GM06990 (cell line): ENCODE measurements around the gene RNF208.

Experiments used
- DNase-seq: peaks from one replicate; pipeline ENCODE4 v3.0.0-alpha.2; 2011; ENCODE audit not compliant: insufficient read length; ENCODE audit errors: extremely low read depth
- H3K27me3 ChIP-seq: replicated peaks from 2 replicates; pipeline ENCODE4 v1.6.0; 2011; ENCODE audit warnings: low read length; ENCODE audit not compliant: control insufficient read depth, insufficient read depth
- H3K36me3 ChIP-seq: 2 replicates; pipeline ENCODE4 v1.5.1; 2011; ENCODE audit warnings: low read length; ENCODE audit not compliant: control insufficient read depth, insufficient read depth
- H3K4me3 ChIP-seq: replicated peaks from 2 replicates; pipeline ENCODE4 v1.5.1; 2011; ENCODE audit warnings: low read depth, mild to moderate bottlenecking, control low read depth, low read length
- CTCF ChIP-seq: IDR thresholded peaks from 2 replicates; pipeline ENCODE4 v1.5.1; 2011; ENCODE audit warnings: low read length, control low read depth, mild to moderate bottlenecking, inconsistent platforms; ENCODE audit not compliant: insufficient read depth, poor library complexity, severe bottlenecking

Gene RNF208

GRCh38 chr9:137182836-137183235 is 39.2 kb downstream of the RNF208 start:
- TF ChIP-seq CTCF: no peak
- no peak for DNase-seq
- no peak overlapping the region for H3K4me3 ChIP-seq
- peaks cover 43% of the 10 kb centered on the region for H3K36me3 ChIP-seq
- no peaks in the 10 kb centered on the region for H3K27me3 ChIP-seq

- no peaks in the 10 kb centered on the region for H3K27me3 ChIP-seq
- H3K36me3 ChIP-seq: peaks cover 40% of the 10 kb centered on the region
- no peak for DNase-seq
- TF ChIP-seq CTCF: no peak
- no peak overlapping the region for H3K4me3 ChIP-seq
Observed at GRCh38 chr9:137181680-137182079, 40.4 kb downstream of the RNF208 start.

GRCh38 chr9:137180491-137180890 is 41.5 kb downstream of the RNF208 start:
- TF ChIP-seq CTCF: no peak
- DNase-seq: no peak

GRCh38 chr9:137179761-137180160 is 42.3 kb downstream of the RNF208 start:
- H3K36me3 ChIP-seq: peaks cover 37% of the 10 kb centered on the region
- no peak overlapping the region for H3K4me3 ChIP-seq
- no peaks in the 10 kb centered on the region for H3K27me3 ChIP-seq
- no peak for DNase-seq
- no peak for TF ChIP-seq CTCF

More at GRCh38 chr9:137180491-137180890, 41.5 kb downstream of the RNF208 start:
- Histone ChIP-seq H3K36me3 (peaks cover 38% of the 10 kb centered on the region), H3K4me3 (no peak overlapping the region), H3K27me3 (no peaks in the 10 kb centered on the region)

DNA sequence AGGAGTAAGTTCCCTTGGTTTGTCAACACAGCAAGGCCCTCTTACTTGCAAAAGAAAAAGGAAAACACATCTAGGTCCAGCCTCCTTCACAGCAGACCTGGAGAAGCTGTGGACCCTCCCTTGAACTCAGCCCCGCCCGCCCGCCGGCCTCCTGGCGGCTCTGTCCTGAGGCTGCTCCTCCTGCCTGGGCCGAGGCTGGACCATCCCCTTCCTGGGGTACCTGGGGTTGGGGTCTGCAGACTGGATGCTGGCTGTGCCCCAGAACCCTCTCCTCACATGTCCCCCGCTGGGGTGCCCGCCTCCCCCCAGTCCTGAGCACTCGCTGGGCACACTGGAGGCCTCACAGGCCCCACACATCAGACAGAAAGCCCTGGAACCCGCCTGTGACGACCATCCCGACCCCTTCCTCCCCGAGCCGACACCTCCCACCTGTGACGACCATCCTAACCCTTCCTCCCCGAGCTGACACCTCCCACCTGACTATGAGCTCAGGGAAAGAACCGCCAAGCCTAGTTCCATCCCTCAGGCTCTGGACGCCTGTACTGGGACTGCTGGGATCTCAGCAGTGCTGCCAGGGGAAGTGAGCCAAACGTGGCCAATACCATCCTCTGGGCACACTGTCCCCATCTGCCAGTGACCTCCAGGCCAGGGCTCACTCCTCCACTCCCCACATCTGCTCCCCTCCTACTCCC is 43.0 kb downstream of the RNF208 start:
- H3K4me3 ChIP-seq: no peak overlapping the region
- TF ChIP-seq CTCF: no peak
- peaks cover 30% of the 10 kb centered on the region for H3K36me3 ChIP-seq
- H3K27me3 ChIP-seq: no peaks in the 10 kb centered on the region
- no peak for DNase-seq

DNA sequence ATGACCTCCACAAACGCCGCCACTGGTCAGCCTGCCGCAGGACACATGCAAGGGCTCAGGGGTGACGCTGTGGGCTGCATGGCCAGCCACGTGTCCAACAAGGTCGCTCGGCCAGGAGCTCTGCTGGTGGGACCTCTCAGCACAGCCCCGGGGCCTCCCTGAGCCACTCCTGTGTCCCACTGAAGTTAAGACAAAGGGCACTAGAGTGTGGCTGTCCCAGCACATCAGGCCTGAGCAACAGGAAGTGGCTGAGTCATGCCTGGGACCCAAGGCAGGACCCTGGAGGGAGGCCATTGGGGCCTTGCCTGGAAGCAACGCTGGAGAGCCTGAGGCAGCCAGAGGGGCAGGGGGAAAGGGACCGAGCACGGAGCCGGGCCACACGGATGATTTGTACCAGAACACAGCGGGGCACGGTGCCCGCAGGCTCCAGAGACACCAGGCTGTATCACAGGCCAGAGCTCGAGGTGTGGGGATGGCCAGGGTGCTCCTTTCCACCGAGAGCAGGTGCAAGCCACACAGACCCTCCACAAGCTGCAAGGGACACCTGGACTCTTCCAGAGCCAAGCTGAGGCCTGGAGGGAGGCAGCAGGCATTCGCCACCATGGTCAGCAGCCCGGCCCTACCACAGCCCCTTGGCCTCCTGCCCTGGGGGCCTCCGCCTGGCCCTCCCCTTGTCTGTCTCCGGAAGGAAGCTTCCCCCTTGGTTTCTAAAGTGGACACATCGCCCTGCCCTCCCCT is 43.7 kb downstream of the RNF208 start:
- no peak overlapping the region for H3K4me3 ChIP-seq
- peaks cover 24% of the 10 kb centered on the region for H3K36me3 ChIP-seq
- no peaks in the 10 kb centered on the region; the same call in 1 of the 2 replicates for H3K27me3 ChIP-seq
- no peak for TF ChIP-seq CTCF
- no peak for DNase-seq
